Stimulated activated CD8-positive, alpha-beta memory T cell treated with anti-CD3 and anti-CD28 coated beads, Interleukin-12 subunit alpha, Interleukin-12 subunit beta, amount 100 ng/mL, for 1 hour (primary cell): ENCODE results near the gene SOX1.

Experiments
- DNase-seq: peaks from one replicate; pipeline ENCODE4 v3.0.0-alpha.2; 2020; ENCODE audit warnings: low read depth

Gene SOX1

GRCh38 chr13:112072534-112073244 is 5.7 kb downstream of the SOX1 start:
- DNase-seq: no peak

GRCh38 chr13:112073245-112074138 is 6.5 kb downstream of the SOX1 start:
- no peak for DNase-seq

GRCh38 chr13:112074139-112074865 is 7.4 kb downstream of the SOX1 start:
- no peak for DNase-seq

- no peak for DNase-seq
Observed at GRCh38 chr13:112077729-112078128, 10.8 kb downstream of the SOX1 start.

GRCh38 chr13:112078216-112078615 is 11.3 kb downstream of the SOX1 start:
- DNase-seq: no peak

GRCh38 chr13:112078879-112079531 is 12.1 kb downstream of the SOX1 start:
- no peak for DNase-seq

- no peak for DNase-seq
Observed at GRCh38 chr13:112079696-112080095, 12.7 kb downstream of the SOX1 start.

- no peak for DNase-seq
Observed at GRCh38 chr13:112083971-112084370, 17.0 kb downstream of the SOX1 start.

- DNase-seq: no peak
Observed at GRCh38 chr13:112092453-112092852, 25.5 kb downstream of the SOX1 start.

- no peak for DNase-seq
Observed at GRCh38 chr13:112095354-112095753, 28.4 kb downstream of the SOX1 start.

- no peak for DNase-seq
Observed at GRCh38 chr13:112096959-112097358, 30.0 kb downstream of the SOX1 start.

GRCh38 chr13:112097770-112098169 is 30.8 kb downstream of the SOX1 start:
- no peak for DNase-seq

GRCh38 chr13:112098699-112099098 is 31.8 kb downstream of the SOX1 start:
- DNase-seq: no peak

- DNase-seq: no peak
Observed at GRCh38 chr13:112101360-112101930, 34.5 kb downstream of the SOX1 start.

GRCh38 chr13:112102243-112102642 is 35.3 kb downstream of the SOX1 start:
- no peak for DNase-seq

GRCh38 chr13:112103260-112103838 is 36.4 kb downstream of the SOX1 start:
- DNase-seq: no peak

GRCh38 chr13:112103961-112104880 is 37.3 kb downstream of the SOX1 start:
- no peak for DNase-seq

GRCh38 chr13:112104881-112105234 is 37.9 kb downstream of the SOX1 start:
- no peak for DNase-seq

GRCh38 chr13:112105244-112105681 is 38.3 kb downstream of the SOX1 start:
- no peak for DNase-seq

GRCh38 chr13:112105892-112106291 is 38.9 kb downstream of the SOX1 start:
- DNase-seq: no peak
